ENCODE measurements around the gene CDIPT.

- TF ChIP-seq, protein P1, sequence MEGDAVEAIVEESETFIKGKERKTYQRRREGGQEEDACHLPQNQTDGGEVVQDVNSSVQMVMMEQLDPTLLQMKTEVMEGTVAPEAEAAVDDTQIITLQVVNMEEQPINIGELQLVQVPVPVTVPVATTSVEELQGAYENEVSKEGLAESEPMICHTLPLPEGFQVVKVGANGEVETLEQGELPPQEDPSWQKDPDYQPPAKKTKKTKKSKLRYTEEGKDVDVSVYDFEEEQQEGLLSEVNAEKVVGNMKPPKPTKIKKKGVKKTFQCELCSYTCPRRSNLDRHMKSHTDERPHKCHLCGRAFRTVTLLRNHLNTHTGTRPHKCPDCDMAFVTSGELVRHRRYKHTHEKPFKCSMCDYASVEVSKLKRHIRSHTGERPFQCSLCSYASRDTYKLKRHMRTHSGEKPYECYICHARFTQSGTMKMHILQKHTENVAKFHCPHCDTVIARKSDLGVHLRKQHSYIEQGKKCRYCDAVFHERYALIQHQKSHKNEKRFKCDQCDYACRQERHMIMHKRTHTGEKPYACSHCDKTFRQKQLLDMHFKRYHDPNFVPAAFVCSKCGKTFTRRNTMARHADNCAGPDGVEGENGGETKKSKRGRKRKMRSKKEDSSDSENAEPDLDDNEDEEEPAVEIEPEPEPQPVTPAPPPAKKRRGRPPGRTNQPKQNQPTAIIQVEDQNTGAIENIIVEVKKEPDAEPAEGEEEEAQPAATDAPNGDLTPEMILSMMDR (IDR thresholded peaks at IDR 0.05): no peak
- TF ChIP-seq POLR2A (IDR thresholded peaks at IDR 0.05): no peak
Measured at GRCh38 chr16:29819506-29819905, 43.5 kb downstream of the CDIPT start.
